ENCODE data around the gene HNRNPCL1.
"Not testable (repeated sequence)": the region's sequence is repeated elsewhere in the genome, so short reads cannot be mapped to it uniquely, and the experiment has no call there.

The HNRNPCL1 gene

DNA sequence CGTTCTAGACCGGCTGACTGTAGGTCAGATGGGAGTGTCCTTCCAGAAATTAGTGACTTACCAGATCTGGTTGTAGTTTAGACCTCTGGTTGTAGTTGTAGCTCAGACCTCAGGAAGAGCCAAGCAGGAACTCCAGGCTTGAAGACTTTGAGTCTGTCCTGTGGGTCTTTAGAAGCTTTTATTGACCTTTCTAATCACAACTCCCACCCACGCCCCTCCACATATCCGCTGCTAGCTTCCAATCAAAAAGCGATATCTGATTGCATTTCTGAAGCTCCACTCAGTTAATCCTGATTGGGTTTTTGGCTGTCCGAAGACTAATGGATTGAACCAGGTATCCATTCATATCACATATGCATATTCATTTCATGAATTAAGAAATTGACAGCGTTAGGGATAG, at the start of gene HNRNPCL1:
HNRNPCL1 (minus strand) TSS at position 101 of the 400 bp plus-strand sequence. CDS start 431 bp downstream, outside the sequence.
- not testable (repeated sequence) for DNase-seq (ENCODE audit: low read depth in 1 of 2, low spot score in 1 of 2)

DNA sequence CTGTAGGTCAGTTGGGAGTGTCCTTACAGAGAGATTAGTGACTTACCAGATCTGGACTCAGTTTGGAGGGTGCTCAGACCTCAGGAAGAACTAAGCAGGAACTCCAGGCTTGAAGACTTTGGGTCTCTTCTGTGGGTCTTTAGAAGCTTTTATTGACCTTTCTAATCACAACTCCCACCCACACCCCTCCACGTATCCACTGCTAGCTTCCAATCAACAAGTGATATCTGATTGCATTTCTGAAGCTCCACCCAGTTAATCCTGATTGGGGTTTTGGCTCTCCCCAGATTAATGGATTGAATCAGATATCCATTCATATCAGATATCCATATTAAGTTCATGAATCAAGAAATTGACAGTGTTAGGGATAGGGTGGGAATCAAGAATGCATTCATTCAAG, 49.6 kb upstream of the HNRNPCL1 start, which contains the start of gene PRAMEF10:
PRAMEF10 (minus strand) TSS at position 101 of the 400 bp plus-strand sequence. CDS start 2,423 bp downstream, outside the sequence.
- not testable (repeated sequence) for DNase-seq (ENCODE audit: low read depth in 1 of 2, low spot score in 1 of 2)

DNA sequence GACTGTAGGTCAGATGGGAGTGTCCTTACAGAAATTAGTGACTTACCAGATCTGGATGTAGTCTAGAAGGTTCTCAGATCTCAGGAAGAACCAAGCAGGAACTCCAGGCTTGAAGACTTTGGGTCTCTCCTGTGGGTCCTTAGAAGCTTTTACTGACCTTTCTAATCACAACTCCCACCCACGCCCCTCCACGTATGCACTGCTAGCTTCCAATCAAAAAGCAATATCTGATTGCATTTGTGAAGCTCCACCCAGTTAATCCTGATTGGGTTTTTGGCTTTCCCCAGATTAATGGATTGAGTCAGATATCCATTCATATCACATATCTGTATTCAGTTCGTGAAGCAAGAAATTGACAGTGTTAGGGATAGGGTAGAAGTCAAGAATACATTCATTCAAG, 37.6 kb upstream of the HNRNPCL1 start, which contains the start of gene PRAMEF4:
PRAMEF4 (minus strand) TSS at position 101 of the 400 bp plus-strand sequence. CDS start 2,807 bp downstream, outside the sequence.
- not testable (repeated sequence) for DNase-seq (ENCODE audit: low read depth in 1 of 2, low spot score in 1 of 2)

DNA sequence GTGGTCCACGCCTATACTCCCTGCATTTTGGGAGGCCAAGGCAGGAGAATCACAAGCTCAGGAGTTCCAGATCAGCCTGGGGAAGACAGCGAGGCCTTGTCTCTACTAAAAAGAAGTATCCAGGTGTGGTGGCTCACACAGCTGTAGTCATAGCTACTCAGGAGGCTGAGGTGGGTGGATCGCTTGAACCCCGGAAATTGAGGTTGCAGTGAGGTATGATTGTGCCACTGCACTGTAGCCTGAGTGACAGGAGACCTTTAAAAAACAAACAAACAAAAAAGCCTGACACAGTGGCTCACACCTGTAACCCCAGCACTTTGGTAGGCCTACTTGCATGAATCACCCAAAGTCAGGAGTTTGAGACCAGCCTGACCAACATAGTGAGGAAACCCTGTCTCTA, 29.9 kb upstream of the HNRNPCL1 start:
- not testable (repeated sequence) for DNase-seq (ENCODE audit: low read depth in 1 of 2, low spot score in 1 of 2)

DNA sequence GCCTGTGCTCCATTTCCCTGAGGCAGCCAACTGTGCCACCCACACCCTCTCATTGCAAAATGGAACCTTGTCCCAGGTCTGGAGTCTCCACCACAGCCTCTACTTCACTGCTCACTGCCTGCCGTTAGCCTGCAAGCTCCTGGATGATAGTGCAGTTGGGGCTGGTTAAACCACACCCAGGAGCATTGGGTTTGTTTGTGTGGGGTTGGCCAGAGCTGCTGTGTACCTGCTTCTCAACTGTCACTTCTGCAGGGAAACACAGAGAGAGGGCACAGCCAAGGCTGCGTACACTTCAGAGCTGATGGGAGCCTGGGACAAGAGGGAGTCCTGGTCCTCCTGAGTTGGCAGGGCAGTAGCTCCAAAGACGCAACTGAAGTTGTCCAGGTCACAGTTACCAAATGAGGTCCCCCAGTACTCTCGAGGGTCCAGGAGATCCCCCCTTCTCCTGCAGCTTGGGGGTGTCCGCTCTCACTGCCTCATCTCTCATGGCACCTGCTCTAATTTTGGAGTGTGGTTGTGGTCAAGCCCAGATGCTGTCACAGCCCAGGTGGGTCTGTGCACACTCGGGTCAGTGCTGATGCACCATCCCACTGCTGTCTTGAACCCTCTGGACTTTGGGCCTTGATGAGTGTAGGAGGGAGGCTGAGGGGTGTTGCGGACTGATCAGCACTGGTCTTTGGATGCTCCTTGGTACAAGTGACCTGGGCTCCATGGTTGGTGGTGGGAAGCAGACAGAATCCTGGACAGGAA, 14.8 kb upstream of the HNRNPCL1 start:
- DNase-seq (ENCODE audit: low read depth in 1 of 2, low spot score in 1 of 2) = not testable (repeated sequence)

DNA sequence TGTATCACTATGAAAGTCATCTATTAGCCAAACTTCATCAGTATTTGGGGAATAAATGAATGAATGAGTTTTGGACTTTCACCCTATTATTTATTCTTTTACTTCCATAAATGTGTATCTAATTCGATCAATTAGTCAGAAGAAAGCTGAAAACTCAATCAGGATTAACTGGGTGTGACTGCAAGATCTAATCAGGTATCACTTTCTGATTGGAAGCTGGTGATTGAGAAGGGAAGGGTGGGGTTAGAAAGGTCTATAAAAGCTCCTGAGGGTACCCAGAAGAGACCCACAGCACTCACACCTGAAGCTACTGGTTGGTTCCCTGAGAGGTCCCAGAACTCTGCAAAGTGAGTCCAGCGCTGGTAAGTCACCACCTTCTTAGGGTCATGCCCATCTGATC, 8.3 kb upstream of the HNRNPCL1 start, which contains the start of gene PRAMEF2:
PRAMEF2 (plus strand) TSS at position 301 of the 400 bp plus-strand sequence. CDS start 1,924 bp downstream, outside the sequence.
- DNase-seq (ENCODE audit: low read depth in 1 of 2, low spot score in 1 of 2) = not testable (repeated sequence)

DNA sequence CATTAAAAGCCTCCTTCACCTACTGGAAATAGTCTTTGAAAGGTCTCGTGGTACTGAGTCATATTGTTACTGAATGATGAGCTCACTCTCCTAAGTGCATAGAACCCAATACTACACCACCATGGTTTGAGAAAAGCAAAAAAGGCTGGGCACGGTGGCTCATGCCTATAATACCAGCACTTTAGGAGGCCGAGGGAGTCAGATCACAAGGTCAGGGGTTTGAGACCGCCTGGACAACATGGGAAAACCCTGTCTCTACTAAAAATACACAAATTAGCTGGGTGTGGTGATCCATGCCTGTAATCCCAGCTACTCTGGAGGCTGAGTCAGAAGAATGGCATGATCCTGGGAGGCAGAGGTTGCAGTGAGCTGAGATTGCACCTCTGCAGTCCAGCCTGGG, 3.3 kb upstream of the HNRNPCL1 start:
- DNase-seq (ENCODE audit: low read depth in 1 of 2, low spot score in 1 of 2) = no peak

DNA sequence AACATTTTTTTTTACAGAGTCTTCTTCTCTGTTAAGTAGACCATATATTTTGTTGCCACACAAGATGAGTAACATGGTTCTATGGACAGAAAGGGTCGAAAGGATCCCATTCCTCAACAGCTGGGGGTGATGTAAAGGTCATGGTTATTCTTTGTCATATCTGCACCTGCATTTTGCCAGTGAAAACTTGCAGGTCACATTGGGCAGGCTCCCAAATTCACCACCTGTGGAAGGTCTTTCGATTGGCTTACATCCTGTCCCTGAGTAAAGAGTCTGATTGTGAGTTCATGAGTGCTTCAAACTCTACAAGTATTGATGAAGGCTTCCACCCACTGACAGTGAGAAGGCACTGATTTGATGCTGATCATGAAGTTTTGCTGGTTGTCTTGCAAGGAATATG, 15.3 kb downstream of the HNRNPCL1 start:
- DNase-seq (ENCODE audit: low read depth in 1 of 2, low spot score in 1 of 2) = not testable (repeated sequence)

DNA sequence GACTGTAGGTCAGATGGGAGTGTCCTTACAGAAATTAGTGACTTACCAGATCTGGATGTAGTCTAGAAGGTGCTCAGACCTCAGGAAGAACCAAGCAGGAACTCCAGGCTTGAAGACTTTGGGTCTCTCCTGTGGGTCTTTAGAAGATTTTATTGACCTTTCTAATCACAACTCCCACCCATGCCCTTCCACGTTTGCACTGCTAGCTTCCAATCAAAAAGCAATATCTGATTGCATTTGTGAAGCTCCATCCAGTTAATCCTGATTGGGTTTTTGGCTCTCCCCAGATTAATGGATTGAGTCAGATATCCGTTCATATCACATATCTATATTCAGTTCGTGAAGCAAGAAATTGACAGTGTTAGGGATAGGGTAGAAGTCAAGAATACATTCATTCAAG, 17.2 kb downstream of the HNRNPCL1 start, which contains the start of gene PRAMEF11:
PRAMEF11 (minus strand) TSS at position 101 of the 400 bp plus-strand sequence. CDS start 2,621 bp downstream, outside the sequence.
- not testable (repeated sequence) for DNase-seq (ENCODE audit: low read depth in 1 of 2, low spot score in 1 of 2)

DNA sequence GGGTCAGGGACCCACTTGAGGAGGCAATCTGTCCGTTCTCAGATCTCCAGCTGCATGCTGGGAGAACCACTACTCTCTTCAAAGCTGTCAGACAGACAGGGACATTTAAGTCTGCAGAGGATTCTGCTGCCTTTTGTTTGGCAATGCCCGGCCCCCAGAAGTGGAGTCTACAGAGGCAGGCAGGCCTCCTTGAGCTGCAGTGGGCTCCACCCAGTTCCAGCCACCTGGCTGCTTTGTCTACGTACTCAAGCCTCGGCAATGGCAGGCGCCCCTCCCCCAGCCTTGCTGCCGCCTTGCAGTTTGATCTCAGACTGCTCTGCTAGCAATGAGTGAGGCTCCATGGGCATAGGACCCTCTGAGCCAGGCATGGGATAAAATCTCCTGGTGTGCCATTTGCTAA, 29.5 kb downstream of the HNRNPCL1 start:
- DNase-seq (ENCODE audit: low read depth in 1 of 2, low spot score in 1 of 2) = not testable (repeated sequence)

DNA sequence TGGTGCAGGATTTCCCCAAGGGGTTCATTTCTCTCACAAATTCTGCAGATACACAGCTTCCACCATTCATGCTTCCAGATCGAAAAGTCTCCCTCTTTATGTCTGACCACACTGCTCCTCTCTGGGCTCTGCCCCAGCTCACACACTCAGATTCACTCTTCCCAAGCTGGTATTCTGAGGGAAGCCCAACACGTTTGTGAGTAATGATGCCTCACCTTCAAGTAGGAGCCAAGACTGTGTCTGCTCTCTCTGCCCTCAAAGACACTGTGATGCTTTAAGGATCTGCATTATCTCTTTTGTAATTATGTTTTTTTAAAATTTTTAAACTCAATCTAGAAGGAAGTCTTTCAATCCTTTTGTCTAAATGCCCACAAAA, 37.1 kb downstream of the HNRNPCL1 start:
- no peak for DNase-seq (ENCODE audit: low read depth in 1 of 2, low spot score in 1 of 2)

DNA sequence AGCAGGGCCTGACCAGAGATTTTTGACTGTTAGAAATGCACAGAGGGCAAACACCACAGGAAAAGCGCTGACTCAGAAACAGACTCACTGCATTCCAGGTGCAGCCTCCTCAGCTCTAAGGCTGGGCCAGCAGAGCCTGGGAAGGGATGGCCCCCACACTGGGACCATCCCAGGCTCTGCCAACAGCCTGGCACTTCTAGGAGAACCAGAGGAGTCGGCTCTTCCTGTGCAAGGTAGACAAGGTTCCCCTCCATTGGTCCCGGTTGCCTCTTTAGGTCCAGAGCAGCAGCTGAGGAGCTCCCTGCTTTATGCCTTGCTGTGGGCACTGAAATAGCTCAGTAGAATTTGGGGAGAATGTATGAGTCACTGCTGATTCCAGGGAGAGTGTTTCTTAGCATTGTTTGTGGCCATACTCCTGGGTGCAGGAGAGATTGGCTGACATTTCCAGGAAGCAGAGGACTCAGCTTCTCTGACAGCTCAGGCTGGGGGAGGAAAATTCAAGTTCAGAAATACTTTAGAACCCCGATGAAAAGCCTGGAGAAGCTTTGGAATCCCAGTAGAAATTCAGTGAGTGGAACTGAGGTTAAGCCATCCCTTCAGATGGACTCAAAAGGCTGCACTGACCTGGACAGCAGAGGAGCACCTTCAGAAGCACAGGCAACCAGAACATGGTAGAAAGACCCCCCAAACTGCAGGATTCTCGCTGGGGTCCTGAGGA, 37.7 kb downstream of the HNRNPCL1 start:
- no peak for DNase-seq (ENCODE audit: low read depth in 1 of 2, low spot score in 1 of 2)

DNA sequence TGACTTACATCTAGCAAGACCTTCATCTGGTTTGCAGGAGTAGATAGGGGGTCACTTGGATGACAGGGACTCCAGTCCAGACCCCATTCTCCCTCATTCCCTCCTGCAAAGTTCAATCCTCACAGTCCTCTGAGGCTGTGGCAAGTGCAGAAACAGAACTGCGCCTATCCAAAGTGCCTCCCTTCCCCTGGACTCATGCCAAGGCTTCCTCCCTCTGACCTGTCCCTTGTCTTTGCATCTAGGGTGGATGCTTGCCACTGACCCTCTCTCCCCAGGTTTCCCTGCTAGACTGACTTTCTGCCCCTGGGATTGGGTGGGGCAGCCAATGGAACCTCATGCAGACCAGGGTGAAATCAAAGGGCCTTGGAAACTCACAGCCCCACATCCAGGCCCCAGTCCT, 38.6 kb downstream of the HNRNPCL1 start:
- no peak for DNase-seq (ENCODE audit: low read depth in 1 of 2, low spot score in 1 of 2)

DNA sequence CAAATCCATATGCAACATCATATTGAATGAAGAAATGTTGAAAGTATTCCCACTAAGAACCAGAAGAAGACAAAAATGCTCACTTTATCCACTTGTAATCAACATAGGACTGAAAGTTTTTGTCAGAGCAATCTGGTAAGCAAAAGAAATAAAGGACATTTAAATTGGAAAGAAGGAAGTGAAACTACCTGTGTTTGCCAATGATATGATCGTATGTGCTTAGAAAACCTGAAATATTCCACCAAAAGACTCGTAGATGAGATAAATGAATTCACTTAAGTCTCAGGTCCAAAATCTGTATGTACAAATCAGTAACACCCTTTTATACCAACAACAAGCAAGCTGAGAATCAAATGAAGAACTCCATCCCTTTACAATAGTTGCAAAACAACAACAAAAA, 48.8 kb downstream of the HNRNPCL1 start:
- no peak for DNase-seq (ENCODE audit: low read depth in 1 of 2, low spot score in 1 of 2)

DNA sequence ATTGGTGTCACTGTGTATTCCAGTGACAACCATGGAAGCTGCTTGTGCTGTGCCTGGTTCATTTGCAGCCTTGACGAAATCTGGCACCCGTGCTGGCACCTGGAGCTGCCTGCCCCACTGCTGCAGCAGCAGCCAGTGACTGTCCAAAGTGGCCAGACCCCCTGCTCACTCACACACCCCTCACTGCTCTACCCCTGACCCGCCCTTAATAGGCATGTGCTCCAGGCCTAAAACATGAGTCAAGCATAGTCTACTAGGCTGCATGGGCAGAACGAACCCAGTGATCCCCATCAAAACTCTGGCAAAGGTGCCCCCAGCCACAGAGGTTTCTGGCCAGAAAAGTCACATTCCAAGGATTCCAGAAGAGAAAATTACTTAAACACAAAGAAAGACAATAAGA, 49.6 kb downstream of the HNRNPCL1 start:
- DNase-seq (ENCODE audit: low read depth in 1 of 2, low spot score in 1 of 2) = no peak

Data from activated T-helper 1 cell treated with anti-CD3 and anti-CD28 coated beads, Interleukin-2, amount 50 U/mL, for 16 hours (primary cell).